Upper lobe of left lung (tissue), 6 donors: ENCODE measurements around the gene TNFRSF8. TPM values are rescaled to one million over a fixed set of nuclear protein-coding genes. Genes with fewer than 3 reads are reported as not detected.
A peak's percentile ranks its signal among the peaks of the same experiment; 100 is the strongest.

Source experiments
- ATAC-seq, 2 donors: fragments of 200-7000 bp; cut with Tn5 transposase; one replicate each; pipeline ENCODE4 v1.9.1; 2022; ENCODE audit warnings: mild to moderate bottlenecking in 2 of 2, moderate library complexity in 2 of 2; ENCODE audit not compliant: low FRiP score in 2 of 2
- DNase-seq, 2 donors: peaks; one replicate each; pipeline ENCODE4 v3.0.0-alpha.2; 2019 to 2020
- H3K27ac ChIP-seq, 4 donors: fragments of 200-600 bp; sonication (generic); one replicate each; pipeline ENCODE4 v1.5.1; 2016 to 2019
- H3K27me3 ChIP-seq, 4 donors: fragments of 200-600 bp; sonication (generic); one replicate each; pipeline ENCODE4 v1.5.1; 2017 to 2019
- H3K36me3 ChIP-seq, 4 donors: fragments of 200-600 bp; sonication (generic); one replicate each; pipeline ENCODE4 v1.5.1; 2016 to 2019
- H3K4me1 ChIP-seq, 4 donors: fragments of 200-600 bp; sonication (generic); one replicate each; pipeline ENCODE4 v1.5.1; 2018 to 2019
- H3K4me3 ChIP-seq, 4 donors: fragments of 200-600 bp; sonication (generic); one replicate each; pipeline ENCODE4 v1.5.1; 2017 to 2019; ENCODE audit warnings: mild to moderate bottlenecking in 2 of 4, moderate library complexity in 1 of 4
- H3K9me3 ChIP-seq, 4 donors: fragments of 200-600 bp; sonication (generic); one replicate each; pipeline ENCODE4 v1.5.1; 2018 to 2019
- EP300 ChIP-seq, 4 donors: sonication (generic); formaldehyde crosslinking; IDR thresholded peaks; one replicate each; pipeline ENCODE4 v1.5.1; 2017; ENCODE audit warnings: antibody characterized with exemption in 4 of 4, control low read depth in 2 of 4
- POLR2A ChIP-seq, 4 donors: fragments of 450-650 bp; IDR thresholded peaks; one replicate each; pipeline ENCODE4 v1.5.1; 2016 to 2017; ENCODE audit warnings: antibody characterized with exemption in 4 of 4, mild to moderate bottlenecking in 2 of 4
- POLR2AphosphoS5 ChIP-seq, 2 donors: sonication (generic); formaldehyde crosslinking; IDR thresholded peaks; one replicate each; pipeline ENCODE4 v1.5.1; 2017; ENCODE audit warnings: antibody characterized with exemption in 2 of 2
- WGBS, 2 donors: methylation state at CpG; one replicate each; pipeline ENCODE4 v1.1.5; 2017 to 2018; 5-methylcytosine and 5-hydroxymethylcytosine counted together
- total RNA-seq, 6 donors: library from RNA; depleted of rRNA in 4 of 6; stranded (reverse); fragments of >200 nt in 4 of 6; gene quantifications; one replicate each; pipeline versions ENCODE4 v1.1.0 to v1.2.1, GENCODE V29; 2016 to 2021
- TF ChIP-seq, protein P1 (sequence below), 6 experiments: fragments of 450-650 bp in 4 of 6; fragments of 200-600 bp in 2 of 6; sonication (generic) in 2 of 6; IDR thresholded peaks; one replicate each; pipeline ENCODE4 v1.5.1; 2016 to 2019; ENCODE audit warnings: antibody characterized with exemption in 6 of 6
- donor health status: DM: no; HTN: no; CAD: no; lungs with moderate emphysema.
- donor health status: DM: no; HTN: yes; CAD: no; lungs with severe emphysema.

The TNFRSF8 gene
- total RNA-seq, 6 donors from 2014 or later = 0.22 to 3.3 (median 1.2) TPM

DNA sequence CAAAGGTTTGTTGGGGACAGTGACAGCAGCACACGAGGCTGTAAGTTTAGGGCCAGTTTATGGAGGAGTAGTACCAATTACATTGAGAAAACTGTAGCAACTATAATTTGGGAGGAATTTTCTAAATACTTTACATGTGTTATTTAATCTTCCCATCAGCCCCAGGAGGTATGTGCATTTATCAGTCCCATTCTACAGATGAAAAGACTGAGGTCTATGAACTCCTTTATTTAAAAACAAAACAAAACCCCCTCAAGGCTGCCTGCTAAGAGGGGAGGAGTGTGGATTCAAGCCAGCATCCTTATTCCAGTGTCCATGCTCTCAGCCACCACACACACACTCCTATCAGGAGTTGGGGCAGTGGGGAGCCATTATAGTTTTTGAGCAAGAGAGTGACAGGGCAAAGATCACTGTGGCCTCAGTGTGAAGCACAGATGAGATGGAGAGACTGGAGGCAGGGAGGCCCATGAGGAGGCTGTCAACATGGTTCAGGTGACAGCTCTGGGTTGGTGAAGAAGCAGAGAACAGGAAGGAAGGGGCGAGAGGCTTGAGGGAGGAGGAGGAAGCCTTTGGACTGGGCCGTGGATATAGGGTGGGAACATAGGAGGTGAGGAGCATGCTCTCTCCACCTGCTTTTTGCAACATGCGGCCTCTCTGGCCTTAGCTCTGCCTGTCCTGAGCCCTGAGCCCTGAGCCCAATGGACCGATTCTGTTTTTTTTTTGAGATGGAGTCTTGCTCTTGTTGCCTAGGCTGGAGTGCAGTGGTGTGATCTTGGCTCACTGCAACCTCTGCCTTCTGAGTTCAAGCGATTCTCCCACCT is 113.4 kb downstream of the TNFRSF8 start:
- 74 to 80% methylated on average over 6 of the region's 6 CpGs for WGBS, 2 donors
- DNase-seq (no peak), ATAC-seq (no peak)
- no peaks in the 10 kb centered on the region for H3K27me3 ChIP-seq
- H3K4me3 ChIP-seq = no peak overlapping the region
- H3K4me1 ChIP-seq = peaks cover 95 to 99% (median 98%) of the 10 kb centered on the region in 4 donors
- H3K36me3 ChIP-seq = no peaks in the 10 kb centered on the region
- H3K9me3 ChIP-seq = no peaks in the 10 kb centered on the region
- TF ChIP-seq POLR2A (IDR thresholded peaks at IDR 0.05) (no peak), EP300 (IDR thresholded peaks at IDR 0.05) (no peak), POLR2AphosphoS5 (IDR thresholded peaks at IDR 0.05) (no peak)
- TF ChIP-seq, protein P1, sequence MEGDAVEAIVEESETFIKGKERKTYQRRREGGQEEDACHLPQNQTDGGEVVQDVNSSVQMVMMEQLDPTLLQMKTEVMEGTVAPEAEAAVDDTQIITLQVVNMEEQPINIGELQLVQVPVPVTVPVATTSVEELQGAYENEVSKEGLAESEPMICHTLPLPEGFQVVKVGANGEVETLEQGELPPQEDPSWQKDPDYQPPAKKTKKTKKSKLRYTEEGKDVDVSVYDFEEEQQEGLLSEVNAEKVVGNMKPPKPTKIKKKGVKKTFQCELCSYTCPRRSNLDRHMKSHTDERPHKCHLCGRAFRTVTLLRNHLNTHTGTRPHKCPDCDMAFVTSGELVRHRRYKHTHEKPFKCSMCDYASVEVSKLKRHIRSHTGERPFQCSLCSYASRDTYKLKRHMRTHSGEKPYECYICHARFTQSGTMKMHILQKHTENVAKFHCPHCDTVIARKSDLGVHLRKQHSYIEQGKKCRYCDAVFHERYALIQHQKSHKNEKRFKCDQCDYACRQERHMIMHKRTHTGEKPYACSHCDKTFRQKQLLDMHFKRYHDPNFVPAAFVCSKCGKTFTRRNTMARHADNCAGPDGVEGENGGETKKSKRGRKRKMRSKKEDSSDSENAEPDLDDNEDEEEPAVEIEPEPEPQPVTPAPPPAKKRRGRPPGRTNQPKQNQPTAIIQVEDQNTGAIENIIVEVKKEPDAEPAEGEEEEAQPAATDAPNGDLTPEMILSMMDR (IDR thresholded peaks at IDR 0.05) = no peak
- H3K27ac ChIP-seq = peak overlapping the region; percentile 81 to 97 (median 95)

DNA sequence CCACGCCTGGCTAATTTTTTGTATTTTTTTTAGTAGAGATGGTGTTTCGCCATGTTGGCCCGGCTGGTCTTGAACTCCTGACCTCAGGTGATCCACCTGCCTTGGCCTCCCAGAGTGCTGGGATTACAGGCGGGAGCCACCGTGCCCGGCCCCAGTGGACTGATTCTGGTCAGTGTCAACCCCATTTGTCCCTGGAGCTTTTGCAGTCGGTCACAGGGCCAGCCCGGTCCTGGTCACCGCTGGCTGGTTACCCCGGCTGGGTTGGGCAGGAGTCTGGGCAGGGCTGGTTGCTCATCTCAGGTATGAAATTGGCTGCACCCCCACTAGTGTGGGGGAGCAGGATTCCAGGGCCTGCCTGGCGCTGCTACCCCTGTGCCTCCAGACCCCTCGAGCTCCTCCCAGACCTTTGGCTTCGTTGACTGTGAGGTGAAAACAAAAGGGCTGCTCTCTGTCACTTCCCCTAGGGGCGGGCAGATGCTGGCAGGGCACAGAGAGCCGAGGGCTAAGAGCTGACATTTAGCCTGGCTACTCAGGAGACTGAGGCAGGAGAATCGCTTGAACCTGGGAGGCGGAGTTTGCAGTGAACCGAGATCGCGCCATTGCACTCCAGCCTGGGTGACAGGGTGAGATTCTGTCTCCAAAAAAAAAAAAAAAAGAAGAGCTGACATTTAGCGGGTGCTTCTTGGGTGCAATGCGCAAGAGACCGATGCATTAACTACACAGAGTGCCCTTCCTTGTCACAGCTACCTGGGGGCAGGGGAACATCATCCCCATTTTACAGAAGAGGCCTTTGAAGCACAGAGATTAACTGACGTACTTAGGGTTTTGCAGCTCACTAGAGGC is 114.3 kb downstream of the TNFRSF8 start:
- no peak for DNase-seq
- WGBS, 2 donors = 74% methylated on average over 20 to 24 of the region's 24 CpGs
- Histone ChIP-seq H3K4me1 (peaks cover 97 to 99% (median 99%) of the 10 kb centered on the region in 4 donors), H3K36me3 (no peaks in the 10 kb centered on the region), H3K27ac (peak overlapping the region; percentile 81 to 97 (median 95)), H3K4me3 (no peak overlapping the region), H3K9me3 (no peaks in the 10 kb centered on the region), H3K27me3 (no peaks in the 10 kb centered on the region)
- ATAC-seq = no peak
- TF ChIP-seq POLR2AphosphoS5 (IDR thresholded peaks at IDR 0.05) = no peak
- no peak for TF ChIP-seq EP300 (IDR thresholded peaks at IDR 0.05)
- no peak for TF ChIP-seq POLR2A (IDR thresholded peaks at IDR 0.05)
- TF ChIP-seq, protein P1 (IDR thresholded peaks at IDR 0.05) = no peak

DNA sequence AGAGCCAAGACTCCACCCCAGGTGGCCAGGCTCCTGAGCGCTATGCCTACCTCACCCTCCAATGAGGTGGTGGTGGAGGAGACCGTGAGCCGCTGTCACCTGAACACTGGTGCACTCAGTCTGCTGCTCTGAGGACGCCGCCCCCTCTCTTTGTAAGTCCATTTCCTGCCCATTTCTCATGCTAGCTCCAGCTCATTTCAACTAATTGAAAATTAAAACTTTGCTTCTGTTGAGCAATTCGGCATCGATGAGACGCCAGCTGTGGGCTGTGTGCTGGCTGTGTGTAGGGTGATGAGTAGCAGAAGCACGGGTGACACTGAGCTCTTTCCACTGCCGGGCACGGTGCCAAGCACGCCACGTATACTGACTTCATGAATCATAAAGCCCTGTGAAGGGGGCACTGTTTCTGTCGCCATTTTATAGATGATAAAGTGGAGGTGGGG is 114.9 kb downstream of the TNFRSF8 start:
- DNase-seq (peak; percentile 84 to 87), ATAC-seq (peak in 1 of 2 donors; percentile 51)
- H3K9me3 ChIP-seq = no peaks in the 10 kb centered on the region
- no peak overlapping the region for H3K4me3 ChIP-seq
- no peaks in the 10 kb centered on the region for H3K36me3 ChIP-seq
- H3K27ac ChIP-seq = peak overlapping the region; percentile 81 to 97 (median 95)
- peaks cover 97 to 99% (median 99%) of the 10 kb centered on the region in 4 donors for H3K4me1 ChIP-seq
- 31 to 34% methylated on average over 9 to 14 of the region's 14 CpGs for WGBS, 2 donors
- no peaks in the 10 kb centered on the region for H3K27me3 ChIP-seq
- TF ChIP-seq POLR2A (IDR thresholded peaks at IDR 0.05) = peak in 1 of 4 donors; percentile 9
- peak; percentile 53 to 74 for TF ChIP-seq POLR2AphosphoS5 (IDR thresholded peaks at IDR 0.05)
- no peak for TF ChIP-seq EP300 (IDR thresholded peaks at IDR 0.05)

DNA sequence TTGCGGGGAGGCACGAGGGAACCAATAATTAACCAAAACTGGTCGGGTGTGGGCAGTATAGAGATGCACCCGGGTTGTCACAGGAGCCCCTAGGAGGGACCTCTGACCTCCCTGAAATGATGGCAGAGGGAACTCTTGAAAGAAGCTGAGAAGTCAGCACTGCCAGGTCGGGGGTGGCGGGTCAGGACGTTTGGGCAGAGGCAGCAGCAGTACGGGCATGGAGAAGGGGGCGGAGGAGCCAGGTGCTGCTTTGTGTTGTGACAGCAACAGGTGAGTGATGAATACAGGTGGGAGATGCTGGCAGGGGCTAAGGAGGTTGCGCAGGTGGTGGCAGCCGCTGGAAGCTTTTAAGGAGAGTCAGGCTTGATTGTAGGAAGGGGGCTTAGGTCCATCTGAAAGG is 115.4 kb downstream of the TNFRSF8 start:
- no peak for TF ChIP-seq POLR2AphosphoS5 (IDR thresholded peaks at IDR 0.05)
- TF ChIP-seq, protein P1 (IDR thresholded peaks at IDR 0.05) = no peak
- TF ChIP-seq EP300 (IDR thresholded peaks at IDR 0.05) = no peak
- no peak for TF ChIP-seq POLR2A (IDR thresholded peaks at IDR 0.05)
- Histone ChIP-seq H3K36me3 (no peaks in the 10 kb centered on the region), H3K4me3 (peak overlapping the region in 1 of 4 donors; percentile 12), H3K4me1 (peaks cover 95 to 98% (median 96%) of the 10 kb centered on the region in 4 donors), H3K9me3 (no peaks in the 10 kb centered on the region), H3K27me3 (no peaks in the 10 kb centered on the region), H3K27ac (peak overlapping the region; percentile 81 to 97 (median 95))
- WGBS, 2 donors = 58 to 64% methylated on average over 11 of the region's 11 CpGs
- no peak for ATAC-seq
- DNase-seq = no peak

DNA sequence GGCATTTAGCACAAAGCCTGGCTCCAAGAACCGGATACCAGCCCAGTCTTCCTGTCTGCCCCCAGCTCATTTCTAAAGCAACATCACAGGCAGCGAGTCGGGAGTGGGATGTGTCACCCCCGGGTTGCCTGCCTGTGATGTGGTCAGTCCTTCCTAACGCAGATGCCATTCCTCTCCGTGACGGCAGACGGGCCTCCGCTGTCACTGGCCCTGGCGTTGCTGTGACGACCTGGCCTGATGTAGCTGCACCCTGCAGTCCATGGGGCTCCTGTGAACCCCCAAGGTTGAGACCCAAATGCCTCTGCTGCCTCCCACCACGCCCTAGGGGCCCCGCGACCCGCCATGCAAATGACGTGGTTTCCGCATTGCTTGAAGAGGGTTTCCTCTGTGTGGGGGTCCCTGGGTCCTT is 116.0 kb downstream of the TNFRSF8 start:
- ATAC-seq (peak; percentile 3 to 20), DNase-seq (peak in 1 of 2 donors; percentile 76)
- Histone ChIP-seq H3K36me3 (no peaks in the 10 kb centered on the region), H3K4me1 (peaks cover 94 to 99% (median 95%) of the 10 kb centered on the region in 4 donors), H3K9me3 (no peaks in the 10 kb centered on the region), H3K27me3 (no peaks in the 10 kb centered on the region), H3K4me3 (no peak overlapping the region), H3K27ac (peak overlapping the region; percentile 81 to 97 (median 95))
- TF ChIP-seq POLR2AphosphoS5 (IDR thresholded peaks at IDR 0.05) (peak; percentile 74 to 89), POLR2A (IDR thresholded peaks at IDR 0.05) (peak in 1 of 4 donors; percentile 50), EP300 (IDR thresholded peaks at IDR 0.05) (peak in 1 of 4 donors; percentile 29)
- TF ChIP-seq, protein P1 (IDR thresholded peaks at IDR 0.05) = no peak
- 18 to 38% methylated on average over 5 to 13 of the region's 17 CpGs for WGBS, 2 donors
